Activated CD4-positive, alpha-beta T cell treated with anti-CD3 and anti-CD28 coated beads, Interleukin-2, amount 50 U/mL, for 24 hours (primary cell): ENCODE results near the gene DAP3.
"Not testable (repeated sequence)": the region's sequence is repeated elsewhere in the genome, so short reads cannot be mapped to it uniquely, and the experiment has no call there.

Experiments
- DNase-seq, 2 donors: peaks; one replicate each; pipeline ENCODE4 v3.0.0-alpha.2; 2020; ENCODE audit warnings: low read depth in 1 of 2, low spot score in 1 of 2

Gene DAP3

GRCh38 chr1:155689081-155689607, at the start of gene DAP3:
Gene DAP3 (plus strand): TSS chr1:155689091. CDS start chr1:155709780, 20,689 bp downstream.
- not testable (repeated sequence) for DNase-seq

GRCh38 chr1:155640367-155640766, 48.5 kb upstream of the DAP3 start:
- no peak for DNase-seq

- DNase-seq, result not testable (repeated sequence)
Measured at GRCh38 chr1:155642559-155643180, 46.2 kb upstream of the DAP3 start.

- no peak for DNase-seq
Measured at GRCh38 chr1:155643230-155643629, 45.7 kb upstream of the DAP3 start.

GRCh38 chr1:155645034-155645598, 43.8 kb upstream of the DAP3 start:
- no peak for DNase-seq

- no peak for DNase-seq
Measured at GRCh38 chr1:155645648-155646047, 43.2 kb upstream of the DAP3 start.

- DNase-seq, result no peak
Measured at GRCh38 chr1:155646307-155646706, 42.6 kb upstream of the DAP3 start.

GRCh38 chr1:155648207-155649147, 40.4 kb upstream of the DAP3 start:
- no peak for DNase-seq

- DNase-seq, result no peak
Measured at GRCh38 chr1:155649676-155650075, 39.2 kb upstream of the DAP3 start.

GRCh38 chr1:155650231-155650757, 38.6 kb upstream of the DAP3 start:
- no peak for DNase-seq

- no peak for DNase-seq
Measured at GRCh38 chr1:155651861-155652661, 36.8 kb upstream of the DAP3 start.

- no peak for DNase-seq
Measured at GRCh38 chr1:155652951-155653350, 35.9 kb upstream of the DAP3 start.

- no peak for DNase-seq
Measured at GRCh38 chr1:155657463-155657862, 31.4 kb upstream of the DAP3 start.

- not testable (repeated sequence) for DNase-seq
Measured at GRCh38 chr1:155661239-155661638, 27.7 kb upstream of the DAP3 start.

- DNase-seq, result no peak
Measured at GRCh38 chr1:155669233-155670162, 19.4 kb upstream of the DAP3 start.

- no peak for DNase-seq
Measured at GRCh38 chr1:155671750-155672149, 17.1 kb upstream of the DAP3 start.

- no peak for DNase-seq
Measured at GRCh38 chr1:155673003-155673402, 15.9 kb upstream of the DAP3 start.

- no peak for DNase-seq
Measured at GRCh38 chr1:155678027-155678426, 10.9 kb upstream of the DAP3 start.

- DNase-seq, result not testable (repeated sequence)
Measured at GRCh38 chr1:155678992-155679391, 9.9 kb upstream of the DAP3 start.

- no peak for DNase-seq
Measured at GRCh38 chr1:155680531-155680930, 8.4 kb upstream of the DAP3 start.
